ENCODE data around the gene WSB1. TPM values are rescaled to one million over a fixed set of nuclear protein-coding genes. Genes with fewer than 3 reads are reported as not detected.

The WSB1 gene
- total RNA-seq, 1 experiment from 2014 or later = 60.7 TPM

DNA sequence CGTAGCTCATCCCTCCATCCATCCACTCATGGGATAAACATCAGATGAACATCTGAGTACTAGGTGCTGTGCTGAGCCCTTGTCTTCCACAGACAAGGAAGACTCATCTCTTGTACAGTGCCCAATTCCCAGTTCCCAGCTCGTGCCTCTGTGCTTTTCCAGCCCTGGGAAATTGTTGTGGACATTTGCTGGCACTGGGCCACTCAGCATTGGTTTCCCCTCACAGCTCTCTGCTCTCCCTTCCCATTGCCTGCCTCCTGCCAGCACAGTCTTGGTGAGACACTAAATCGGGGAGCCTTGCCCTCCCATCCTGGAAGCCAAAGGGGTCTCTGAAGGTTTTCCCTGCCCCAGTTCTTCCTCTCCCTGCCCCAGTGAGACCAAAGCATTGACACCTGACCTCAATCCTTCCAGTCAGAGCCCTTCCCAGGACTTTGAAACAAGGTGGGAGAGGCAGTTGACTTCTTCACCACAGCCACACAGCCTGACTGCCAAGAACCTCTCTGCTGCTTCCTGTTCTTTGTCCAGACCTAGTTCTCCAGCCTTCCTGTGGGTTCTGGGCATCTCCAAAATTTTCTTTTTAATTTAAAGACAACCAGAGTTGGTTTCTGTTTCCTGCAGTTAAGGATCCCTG, 50.2 kb downstream of the WSB1 start:
- CTCF ChIA-PET = no interaction called here
- peaks cover 5% of the 10 kb centered on the region for H3K36me3 Mint-ChIP-seq (ENCODE audit: insufficient read depth, unreplicated experiment)
- no peaks in the 10 kb centered on the region for H3K9me3 Mint-ChIP-seq (ENCODE audit: low read depth, unreplicated experiment)
- intact Hi-C loops (cut with micrococcal nuclease; ENCODE audit: unreplicated experiment) = no loop called here
- no peak overlapping the region for H3K27ac Mint-ChIP-seq (ENCODE audit: unreplicated experiment)
- no peak for TF ChIP-seq CTCF (IDR thresholded peaks at IDR 0.05; ENCODE audit: unreplicated experiment)
- no peaks in the 10 kb centered on the region for H3K27me3 Mint-ChIP-seq (ENCODE audit: unreplicated experiment)
- no TSS peak for BruUV-seq (replicated peaks)
- no peak overlapping the region for H3K4me3 Mint-ChIP-seq (ENCODE audit: low read depth, unreplicated experiment)
- H3K4me1 Mint-ChIP-seq (ENCODE audit: low read depth, unreplicated experiment) = peaks cover 19% of the 10 kb centered on the region
- no peak for DNase-seq

- CTCF ChIA-PET = no interaction called here
- Mint-ChIP-seq H3K27me3 (ENCODE audit: unreplicated experiment) (no peaks in the 10 kb centered on the region), H3K4me1 (ENCODE audit: low read depth, unreplicated experiment) (peaks cover 8% of the 10 kb centered on the region), H3K9me3 (ENCODE audit: low read depth, unreplicated experiment) (no peaks in the 10 kb centered on the region), H3K27ac (ENCODE audit: unreplicated experiment) (no peak overlapping the region), H3K36me3 (ENCODE audit: insufficient read depth, unreplicated experiment) (peaks cover 5% of the 10 kb centered on the region), H3K4me3 (ENCODE audit: low read depth, unreplicated experiment) (no peak overlapping the region)
- no peak for DNase-seq
- TF ChIP-seq CTCF (IDR thresholded peaks at IDR 0.05; ENCODE audit: unreplicated experiment) = no peak
- intact Hi-C loops (cut with micrococcal nuclease; ENCODE audit: unreplicated experiment) = no loop called here
- BruUV-seq (replicated peaks) = no TSS peak
Observed at GRCh38 chr17:27345141-27345904, 51.4 kb downstream of the WSB1 start.

DNA sequence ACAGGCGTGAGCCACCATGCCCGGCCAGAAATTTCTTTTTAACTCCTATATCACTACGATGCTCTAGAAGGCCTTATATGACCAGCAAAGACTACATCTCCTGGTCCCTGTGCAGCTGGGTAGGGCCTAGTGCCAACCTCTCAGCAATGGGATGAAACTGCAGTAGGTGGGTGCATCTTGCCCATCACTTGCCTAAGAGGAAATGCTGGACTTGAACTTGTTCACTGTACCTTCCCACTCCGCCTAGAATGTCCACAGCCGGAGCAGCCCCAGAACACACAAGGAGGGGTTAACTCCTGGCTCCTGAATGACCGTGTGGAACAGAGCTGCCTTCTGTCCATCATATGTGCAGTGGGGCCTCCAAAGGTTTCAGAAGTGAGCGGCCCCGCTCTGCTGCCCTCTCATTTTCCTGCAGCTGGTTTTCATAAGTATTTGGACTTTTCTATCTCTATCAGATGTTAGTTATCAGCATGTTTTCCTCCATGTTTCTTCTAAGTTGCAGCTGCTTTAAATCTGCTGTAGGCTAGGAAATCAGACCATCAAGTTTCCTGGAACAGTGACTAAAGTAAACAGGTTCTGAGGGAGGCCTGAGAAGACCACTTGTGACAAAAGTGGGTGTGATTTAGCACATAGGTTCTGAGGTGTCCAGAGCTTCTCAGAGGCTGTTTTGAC, 52.5 kb downstream of the WSB1 start:
- Mint-ChIP-seq H3K4me1 (ENCODE audit: low read depth, unreplicated experiment) (peaks cover 7% of the 10 kb centered on the region), H3K27ac (ENCODE audit: unreplicated experiment) (no peak overlapping the region), H3K9me3 (ENCODE audit: low read depth, unreplicated experiment) (no peaks in the 10 kb centered on the region), H3K4me3 (ENCODE audit: low read depth, unreplicated experiment) (no peak overlapping the region), H3K27me3 (ENCODE audit: unreplicated experiment) (no peaks in the 10 kb centered on the region), H3K36me3 (ENCODE audit: insufficient read depth, unreplicated experiment) (peaks cover 5% of the 10 kb centered on the region)
- CTCF ChIA-PET = interaction anchor here (0.6 kb wide), 1 partner anchor 47 kb away, joined by 4 read pairs; no protein-coding TSS in a partner anchor
- BruUV-seq (replicated peaks) = no TSS peak
- intact Hi-C loops (cut with micrococcal nuclease; ENCODE audit: unreplicated experiment) = no loop called here
- no peak for DNase-seq
- TF ChIP-seq CTCF (IDR thresholded peaks at IDR 0.05; ENCODE audit: unreplicated experiment) = no peak

DNA sequence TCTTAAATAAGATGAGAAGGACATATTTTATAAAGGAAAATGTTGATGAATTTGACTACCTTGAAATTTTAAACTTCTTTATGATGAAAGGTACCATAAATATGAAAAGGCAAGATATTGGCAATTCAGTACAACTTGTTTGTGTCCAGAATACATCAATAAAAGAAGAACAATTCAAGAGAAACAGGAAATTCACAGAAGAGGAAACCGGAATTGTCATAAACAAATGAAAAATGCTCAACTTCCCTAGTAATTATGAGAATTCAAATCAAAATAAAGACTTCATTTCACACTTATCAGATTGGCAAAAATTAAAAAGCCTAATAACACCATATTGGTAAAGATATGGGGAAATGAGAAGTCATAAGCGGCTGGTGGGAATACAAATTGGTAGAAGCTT, 54.3 kb downstream of the WSB1 start:
- Mint-ChIP-seq H3K4me3 (ENCODE audit: low read depth, unreplicated experiment) (peak overlapping the region; percentile 33), H3K27me3 (ENCODE audit: unreplicated experiment) (no peaks in the 10 kb centered on the region), H3K36me3 (ENCODE audit: insufficient read depth, unreplicated experiment) (peaks cover 16% of the 10 kb centered on the region), H3K27ac (ENCODE audit: unreplicated experiment) (peak overlapping the region; percentile 31), H3K4me1 (ENCODE audit: low read depth, unreplicated experiment) (peaks cover 23% of the 10 kb centered on the region), H3K9me3 (ENCODE audit: low read depth, unreplicated experiment) (no peaks in the 10 kb centered on the region)
- intact Hi-C loops (cut with micrococcal nuclease; ENCODE audit: unreplicated experiment) = no loop called here
- no peak for DNase-seq
- CTCF ChIA-PET = interaction anchor here (0.6 to 1.1 kb wide), 2 partner anchors 57 to 283 kb away, joined by 3 to 4 read pairs; no protein-coding TSS in a partner anchor
- TF ChIP-seq CTCF (IDR thresholded peaks at IDR 0.05; ENCODE audit: unreplicated experiment) = no peak
- no TSS peak for BruUV-seq (replicated peaks)

Measured in Calu3 (cell line).